Stomach (tissue), 4 donors: ENCODE results near the gene CELF6.

Experiments
- EP300 ChIP-seq: sonication (generic); formaldehyde crosslinking; IDR thresholded peaks from one replicate; pipeline ENCODE4 v1.6.1; 2017; ENCODE audit warnings: antibody characterized with exemption
- POLR2A ChIP-seq, 4 donors: fragments of 450-650 bp; IDR thresholded peaks; one replicate each; pipeline ENCODE4 v1.6.1; 2016; ENCODE audit warnings: antibody characterized with exemption in 4 of 4, control low read depth in 2 of 4, mild to moderate bottlenecking in 1 of 4, moderate library complexity in 1 of 4
- POLR2AphosphoS5 ChIP-seq, 3 donors: sonication (generic); formaldehyde crosslinking; IDR thresholded peaks; one replicate each; pipeline ENCODE4 v1.6.1; 2016; ENCODE audit warnings: antibody characterized with exemption in 3 of 3
- TF ChIP-seq, protein P1 (sequence below), 7 experiments: fragments of 450-650 bp in 4 of 7; fragments of 200-600 bp in 3 of 7; sonication (generic) in 3 of 7; IDR thresholded peaks; one replicate each; pipeline ENCODE4 v1.5.1; 2016 to 2019; ENCODE audit warnings: antibody characterized with exemption in 7 of 7, control low read depth in 2 of 7, mild to moderate bottlenecking in 1 of 7

- TF ChIP-seq POLR2AphosphoS5 (IDR thresholded peaks at IDR 0.05) (no peak), POLR2A (IDR thresholded peaks at IDR 0.05) (no peak), EP300 (no peak)
- TF ChIP-seq, protein P1, sequence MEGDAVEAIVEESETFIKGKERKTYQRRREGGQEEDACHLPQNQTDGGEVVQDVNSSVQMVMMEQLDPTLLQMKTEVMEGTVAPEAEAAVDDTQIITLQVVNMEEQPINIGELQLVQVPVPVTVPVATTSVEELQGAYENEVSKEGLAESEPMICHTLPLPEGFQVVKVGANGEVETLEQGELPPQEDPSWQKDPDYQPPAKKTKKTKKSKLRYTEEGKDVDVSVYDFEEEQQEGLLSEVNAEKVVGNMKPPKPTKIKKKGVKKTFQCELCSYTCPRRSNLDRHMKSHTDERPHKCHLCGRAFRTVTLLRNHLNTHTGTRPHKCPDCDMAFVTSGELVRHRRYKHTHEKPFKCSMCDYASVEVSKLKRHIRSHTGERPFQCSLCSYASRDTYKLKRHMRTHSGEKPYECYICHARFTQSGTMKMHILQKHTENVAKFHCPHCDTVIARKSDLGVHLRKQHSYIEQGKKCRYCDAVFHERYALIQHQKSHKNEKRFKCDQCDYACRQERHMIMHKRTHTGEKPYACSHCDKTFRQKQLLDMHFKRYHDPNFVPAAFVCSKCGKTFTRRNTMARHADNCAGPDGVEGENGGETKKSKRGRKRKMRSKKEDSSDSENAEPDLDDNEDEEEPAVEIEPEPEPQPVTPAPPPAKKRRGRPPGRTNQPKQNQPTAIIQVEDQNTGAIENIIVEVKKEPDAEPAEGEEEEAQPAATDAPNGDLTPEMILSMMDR (IDR thresholded peaks at IDR 0.05): no peak
Observed at GRCh38 chr15:72318408-72318942, 1.5 kb downstream of the CELF6 start.
